ENCODE results near the gene TMEM145.

Gene TMEM145

DNA sequence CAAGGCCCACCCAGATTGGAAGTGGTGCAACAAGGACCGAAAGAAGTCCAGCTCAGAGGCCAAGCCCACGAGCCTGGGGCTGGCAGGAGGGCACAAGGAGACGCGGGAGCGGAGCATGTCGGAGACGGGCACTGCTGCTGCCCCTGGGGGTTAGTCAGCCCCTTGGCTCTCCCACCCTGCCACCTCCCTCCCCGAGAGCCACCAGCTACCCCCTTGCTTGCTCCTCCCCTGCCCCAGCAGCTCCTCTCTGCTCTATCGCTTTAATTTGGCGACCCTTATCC, 25.3 kb upstream of the TMEM145 start:
- no peak overlapping the region for H3K27ac ChIP-seq
- DNase-seq (ENCODE audit: low read depth, low spot score) = no peak

DNA sequence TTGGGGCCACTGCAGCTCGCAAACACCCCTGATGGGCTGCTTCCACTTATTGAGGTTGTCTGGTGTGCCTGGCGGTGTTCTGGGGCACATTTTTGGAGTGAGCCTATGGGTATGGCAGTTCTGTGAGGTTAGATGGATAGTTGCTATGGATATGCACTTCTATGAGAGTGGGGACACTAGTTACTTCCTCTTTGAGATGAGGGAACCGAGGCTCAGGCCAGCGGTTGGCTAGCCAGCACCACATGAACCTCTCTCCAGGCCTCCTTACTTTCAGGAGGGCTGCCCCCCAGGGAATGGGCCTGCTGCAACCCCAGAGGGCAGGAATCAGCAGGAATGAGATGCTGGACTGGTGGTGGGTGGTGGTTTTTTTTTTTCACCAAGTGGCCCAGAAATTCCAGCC, 24.7 kb upstream of the TMEM145 start:
- H3K27ac ChIP-seq = no peak overlapping the region
- DNase-seq (ENCODE audit: low read depth, low spot score) = no peak

DNA sequence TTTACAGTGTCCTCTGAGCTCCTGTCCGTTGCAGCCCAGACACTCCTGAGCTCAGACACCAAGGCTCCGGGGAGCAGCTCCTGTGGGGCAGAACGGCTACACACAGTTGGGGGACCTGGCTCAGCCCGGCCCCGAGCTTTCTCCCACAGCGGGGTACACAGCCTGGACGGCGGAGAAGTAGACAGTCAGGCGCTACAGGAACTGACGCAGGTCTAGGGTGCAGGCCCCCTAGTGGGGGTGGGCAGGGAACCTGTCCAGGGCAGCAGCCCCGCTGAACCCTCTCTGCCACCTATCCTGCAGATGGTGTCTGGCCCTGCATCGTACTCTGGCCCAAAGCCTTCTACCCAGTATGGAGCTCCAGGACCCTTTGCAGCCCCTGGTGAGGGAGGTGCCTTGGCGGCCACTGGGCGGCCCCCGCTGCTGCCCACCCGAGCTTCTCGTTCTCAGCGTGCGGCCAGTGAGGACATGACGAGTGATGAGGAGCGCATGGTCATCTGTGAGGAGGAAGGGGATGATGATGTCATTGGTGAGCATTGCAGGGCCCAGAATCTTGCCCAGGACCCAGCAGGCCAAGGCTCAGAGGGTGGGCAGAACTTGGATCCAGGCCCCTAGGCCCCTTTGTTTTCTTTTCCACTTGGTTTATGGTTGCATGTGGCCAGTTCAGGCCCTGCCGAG, 24.1 kb upstream of the TMEM145 start:
- no peak overlapping the region for H3K27ac ChIP-seq

GRCh38 chr19:42289556-42290041, 23.5 kb upstream of the TMEM145 start:
- H3K27ac ChIP-seq = no peak overlapping the region
- DNase-seq (ENCODE audit: low read depth, low spot score) = no peak

More for the DNA sequence above, 24.1 kb upstream of the TMEM145 start:
- no peak for DNase-seq (ENCODE audit: low read depth, low spot score)

- H3K27ac ChIP-seq = no peak overlapping the region
- DNase-seq (ENCODE audit: low read depth, low spot score) = no peak
Measured at GRCh38 chr19:42290136-42290522, 23.0 kb upstream of the TMEM145 start.

- DNase-seq (ENCODE audit: low read depth, low spot score) = no peak
Measured at GRCh38 chr19:42290523-42291434, 22.3 kb upstream of the TMEM145 start.

GRCh38 chr19:42291435-42291810, 21.7 kb upstream of the TMEM145 start:
- no peak for DNase-seq (ENCODE audit: low read depth, low spot score)
- no peak overlapping the region for H3K27ac ChIP-seq

More at GRCh38 chr19:42290523-42291434, 22.3 kb upstream of the TMEM145 start:
- no peak overlapping the region for H3K27ac ChIP-seq

DNA sequence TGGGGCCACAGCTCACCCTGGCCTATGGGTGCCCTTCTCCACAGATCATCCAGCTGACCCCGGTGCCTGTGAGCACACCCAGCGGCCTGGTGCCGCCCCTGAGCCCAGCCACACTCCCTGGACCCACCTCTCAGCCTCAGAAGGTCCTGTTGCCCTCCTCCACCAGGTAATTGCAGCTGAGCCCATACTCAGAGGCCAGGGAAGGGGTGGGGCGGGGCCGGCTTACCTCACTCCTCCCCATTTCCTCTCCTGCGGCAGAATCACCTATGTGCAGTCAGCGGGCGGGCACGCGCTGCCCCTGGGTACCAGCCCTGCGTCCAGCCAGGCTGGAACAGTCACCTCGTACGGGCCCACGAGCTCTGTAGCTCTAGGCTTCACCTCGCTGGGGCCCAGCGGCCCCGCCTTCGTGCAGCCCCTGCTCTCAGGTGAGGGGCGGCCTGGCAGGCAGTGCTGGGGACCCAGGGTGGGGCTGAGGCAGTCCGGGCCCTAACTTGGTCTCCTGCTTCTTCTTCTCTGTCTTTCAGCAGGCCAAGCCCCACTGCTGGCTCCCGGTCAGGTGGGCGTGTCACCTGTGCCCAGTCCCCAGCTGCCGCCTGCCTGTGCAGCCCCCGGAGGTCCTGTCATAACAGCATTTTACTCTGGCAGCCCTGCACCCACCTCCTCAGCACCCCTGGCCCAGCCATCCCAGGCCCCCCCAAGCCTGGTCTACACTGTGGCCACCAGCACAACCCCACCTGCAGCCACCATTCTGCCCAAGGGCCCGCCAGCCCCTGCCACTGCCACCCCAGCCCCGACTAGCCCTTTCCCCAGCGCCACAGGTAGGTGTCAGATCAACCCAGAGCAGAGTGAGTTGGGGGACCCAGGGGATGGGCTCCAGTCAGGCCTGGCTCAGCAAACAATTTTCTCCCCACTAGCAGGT, 20.8 kb upstream of the TMEM145 start:
- H3K27ac ChIP-seq = no peak overlapping the region
- no peak for DNase-seq (ENCODE audit: low read depth, low spot score)

GRCh38 chr19:42292963-42293362, 20.1 kb upstream of the TMEM145 start:
- no peak for DNase-seq (ENCODE audit: low read depth, low spot score)
- no peak overlapping the region for H3K27ac ChIP-seq

GRCh38 chr19:42293540-42293939, 19.6 kb upstream of the TMEM145 start:
- no peak overlapping the region for H3K27ac ChIP-seq
- DNase-seq (ENCODE audit: low read depth, low spot score) = no peak

- no peak overlapping the region for H3K27ac ChIP-seq
- no peak for DNase-seq (ENCODE audit: low read depth, low spot score)
Measured at GRCh38 chr19:42293948-42294347, 19.2 kb upstream of the TMEM145 start.

- DNase-seq (ENCODE audit: low read depth, low spot score) = no peak
- H3K27ac ChIP-seq = no peak overlapping the region
Measured at GRCh38 chr19:42294471-42295137, 18.5 kb upstream of the TMEM145 start.

GRCh38 chr19:42295342-42295741, 17.8 kb upstream of the TMEM145 start:
- no peak for DNase-seq (ENCODE audit: low read depth, low spot score)
- no peak overlapping the region for H3K27ac ChIP-seq

DNA sequence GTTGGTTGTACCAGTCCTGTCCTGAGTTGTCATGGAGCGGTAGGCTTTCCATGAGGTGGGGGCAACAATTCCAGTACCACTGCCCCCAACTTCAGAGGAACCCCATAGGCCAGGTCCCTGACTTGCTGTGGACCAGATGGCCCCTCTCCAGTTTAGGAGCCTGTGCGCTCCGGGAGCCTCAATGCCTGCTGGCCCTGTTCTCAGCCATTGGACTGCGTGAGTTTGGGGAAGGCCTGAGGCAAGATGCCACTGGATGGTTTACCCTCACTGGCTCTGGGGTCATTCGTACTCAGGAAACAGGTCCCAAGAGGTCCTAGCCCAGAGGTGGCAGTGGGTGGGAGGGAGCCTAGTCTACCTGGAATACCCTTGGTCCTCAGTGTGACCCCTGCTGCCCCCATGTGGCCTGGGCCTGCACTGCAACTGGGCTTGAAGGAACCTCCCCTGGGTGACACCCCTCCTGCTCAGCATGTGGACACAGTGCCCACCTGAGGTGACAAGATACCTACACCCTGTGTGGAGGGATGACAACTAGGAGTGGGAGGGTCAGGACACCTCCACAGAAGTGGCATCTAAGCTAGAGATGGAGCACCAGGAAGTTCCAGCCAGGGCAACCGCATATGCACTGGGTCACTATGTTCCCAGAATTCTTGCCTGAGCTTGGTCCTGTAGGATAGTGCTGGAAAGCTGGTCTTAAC, 17.1 kb upstream of the TMEM145 start:
- H3K27ac ChIP-seq = no peak overlapping the region
- no peak for DNase-seq (ENCODE audit: low read depth, low spot score)

GRCh38 chr19:42297039-42297438, 16.1 kb upstream of the TMEM145 start:
- no peak overlapping the region for H3K27ac ChIP-seq
- DNase-seq (ENCODE audit: low read depth, low spot score) = no peak

DNA sequence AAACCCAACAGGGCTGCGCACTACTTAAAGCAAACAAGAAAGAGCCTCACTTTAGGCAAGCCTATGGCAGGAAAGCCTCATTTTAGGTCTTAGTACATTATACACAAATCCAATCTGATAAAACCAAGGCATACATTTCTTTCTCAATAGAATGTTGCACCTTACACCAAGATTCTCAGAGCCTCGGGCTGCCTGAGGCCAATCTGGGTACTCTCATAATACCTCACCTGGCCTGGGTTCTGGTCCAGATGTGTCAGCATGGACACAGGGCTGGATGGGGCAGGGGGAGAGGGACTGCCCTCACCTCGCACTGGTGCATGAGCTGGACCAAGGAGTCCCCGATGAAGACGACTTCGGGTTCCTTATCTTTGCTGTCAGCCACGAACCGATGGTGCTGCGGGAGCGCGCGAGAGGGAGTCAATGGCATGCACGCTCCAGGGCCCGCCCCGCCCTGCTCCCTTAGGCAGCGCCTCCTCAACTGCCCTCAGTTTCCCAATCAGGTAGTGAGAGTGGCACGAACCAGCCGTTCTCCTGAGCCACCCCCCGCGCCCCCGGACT, 11.4 kb upstream of the TMEM145 start, which contains the start of gene PRR19:
PRR19 (plus strand) TSS at position 487 of the 558 bp plus-strand sequence. CDS start 7,453 bp downstream, outside the sequence.
- DNase-seq (ENCODE audit: low read depth, low spot score) = no peak
- H3K27ac ChIP-seq = peak within 1 kb of the TSS; percentile 18

GRCh38 chr19:42303101-42303464, 10.0 kb upstream of the TMEM145 start:
- no peak for DNase-seq (ENCODE audit: low read depth, low spot score)
- peak overlapping the region; percentile 18 for H3K27ac ChIP-seq

DNA sequence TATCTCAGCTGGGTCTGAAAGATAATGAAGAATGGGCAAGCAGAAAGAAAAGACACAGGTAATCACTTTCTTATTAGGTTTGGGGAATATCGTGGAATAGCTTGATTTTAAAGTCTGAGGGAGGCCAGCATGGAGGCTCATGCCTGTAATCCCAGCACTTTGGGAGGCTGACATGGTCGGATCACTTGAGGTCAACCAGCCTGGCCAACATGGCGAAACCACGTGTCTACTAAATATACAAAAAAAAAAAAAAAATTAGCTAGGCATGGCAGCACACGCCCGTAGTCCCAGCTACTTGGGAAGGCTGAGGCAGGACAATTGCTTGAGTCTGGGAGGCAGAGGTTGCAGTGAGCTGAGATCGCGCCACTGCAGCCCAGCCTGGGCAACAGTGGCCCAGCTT, 9.2 kb upstream of the TMEM145 start:
- DNase-seq (ENCODE audit: low read depth, low spot score) = no peak
- no peak overlapping the region for H3K27ac ChIP-seq

DNA sequence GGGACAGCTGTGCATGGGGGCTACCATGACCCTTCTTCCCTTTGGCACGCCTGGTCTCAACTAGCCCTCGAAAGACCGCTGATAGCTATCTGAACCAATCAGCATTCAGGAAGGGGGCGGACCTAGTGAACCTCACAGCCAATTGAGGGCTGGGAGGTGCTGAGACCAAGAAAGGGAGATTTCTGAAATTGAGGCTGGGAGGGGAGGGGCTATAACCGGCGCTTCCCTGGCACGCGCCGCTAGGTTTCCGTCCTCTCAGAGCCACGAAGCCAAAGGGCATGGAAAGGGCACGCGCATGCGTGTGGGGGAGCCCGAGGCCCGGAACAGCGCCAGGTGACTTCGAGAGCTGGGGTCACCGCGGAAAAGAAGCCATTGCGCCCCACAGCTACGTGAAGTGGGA, 6.5 kb upstream of the TMEM145 start:
- no peak overlapping the region for H3K27ac ChIP-seq

More for the DNA sequence above, 6.5 kb upstream of the TMEM145 start:
- DNase-seq (ENCODE audit: low read depth, low spot score) = no peak

Measured in epithelial cell of prostate (primary cell).